HL-60 (cell line): ENCODE measurements around the gene SERTAD1.

Experiments used
- DNase-seq, 2 experiments: peaks; one replicate each; pipeline ENCODE4 v3.0.0-alpha.2; 2010 to 2020; ENCODE audit warnings: low read depth in 1 of 2, low spot score in 1 of 2
- H3K27ac ChIP-seq: fragments of 250-450 bp; sonication (Bioruptor Pico); replicated peaks from 2 replicates; pipeline ENCODE4 v1.5.1; 2020; ENCODE audit warnings: mild to moderate bottlenecking, moderate library complexity
- H3K27me3 ChIP-seq: fragments of 250-450 bp; sonication (Bioruptor Pico); 2 replicates; pipeline ENCODE4 v1.5.1; 2021; ENCODE audit warnings: mild to moderate bottlenecking, moderate library complexity; ENCODE audit not compliant: insufficient read depth, poor library complexity, severe bottlenecking
- H3K4me3 ChIP-seq: replicated peaks from 2 replicates; pipeline ENCODE4 v1.5.1; 2011; ENCODE audit warnings: mild to moderate bottlenecking, control low read depth, low read length; ENCODE audit not compliant: insufficient read depth
- GABPA ChIP-seq: IDR thresholded peaks from 2 replicates; pipeline ENCODE4 v1.6.1; 2012; ENCODE audit warnings: low read depth
- POLR2AphosphoS5 ChIP-seq: IDR thresholded peaks from 2 replicates; pipeline ENCODE4 v1.6.1; 2012; ENCODE audit warnings: low read depth
- SPI1 ChIP-seq: IDR thresholded peaks from 2 replicates; pipeline ENCODE4 v1.6.1; 2012; ENCODE audit warnings: low read depth, mild to moderate bottlenecking, borderline replicate concordance
- TF ChIP-seq, protein P1 (sequence below): IDR thresholded peaks from one replicate; pipeline ENCODE4 v1.5.1; 2011; ENCODE audit warnings: low read length, control low read depth, inconsistent platforms; ENCODE audit not compliant: insufficient read depth
- TF ChIP-seq, protein P2 (sequence below): IDR thresholded peaks from 2 replicates; pipeline ENCODE4 v1.6.1; 2012; ENCODE audit warnings: low read depth; ENCODE audit not compliant: insufficient replicate concordance

The SERTAD1 gene

DNA sequence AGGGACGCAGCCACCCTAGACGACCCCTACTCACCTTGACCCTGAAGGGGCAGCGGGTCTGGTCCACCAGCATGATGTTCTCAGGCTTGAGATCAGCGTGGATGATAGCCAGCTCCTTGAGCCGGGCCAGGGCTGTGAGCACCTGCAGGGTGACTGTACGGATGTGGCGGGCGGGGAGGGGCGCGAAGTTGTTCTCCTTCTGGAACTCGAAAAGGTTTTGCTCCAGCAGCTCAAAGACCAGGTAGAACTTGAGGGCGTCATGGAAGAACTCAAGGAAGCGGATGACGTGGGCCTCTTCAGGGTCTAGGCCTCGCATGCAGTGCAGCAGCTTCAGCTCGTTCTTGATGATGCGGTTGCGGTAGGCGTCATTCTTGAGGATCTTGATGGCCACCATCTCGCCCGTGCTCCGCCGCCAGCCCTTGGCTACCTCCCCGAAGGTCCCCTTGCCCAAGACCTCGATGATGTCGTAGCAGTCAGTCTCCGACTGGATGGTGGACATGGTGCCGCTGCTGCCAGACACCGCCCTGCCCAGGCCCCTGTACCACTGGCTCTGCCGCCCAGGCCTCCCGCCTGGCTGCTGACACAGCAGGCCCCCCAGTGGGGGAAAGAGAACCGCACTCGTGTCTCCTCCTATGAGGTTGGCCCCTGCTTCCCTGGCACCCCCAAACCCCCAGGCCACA lies 36.2 kb downstream of the SERTAD1 start:
- Histone ChIP-seq H3K4me3 (no peak overlapping the region), H3K27me3 (no peaks in the 10 kb centered on the region), H3K27ac (no peak overlapping the region)
- DNase-seq: no peak
- TF ChIP-seq POLR2AphosphoS5: no peak
- TF ChIP-seq GABPA: no peak
- TF ChIP-seq, protein P1, sequence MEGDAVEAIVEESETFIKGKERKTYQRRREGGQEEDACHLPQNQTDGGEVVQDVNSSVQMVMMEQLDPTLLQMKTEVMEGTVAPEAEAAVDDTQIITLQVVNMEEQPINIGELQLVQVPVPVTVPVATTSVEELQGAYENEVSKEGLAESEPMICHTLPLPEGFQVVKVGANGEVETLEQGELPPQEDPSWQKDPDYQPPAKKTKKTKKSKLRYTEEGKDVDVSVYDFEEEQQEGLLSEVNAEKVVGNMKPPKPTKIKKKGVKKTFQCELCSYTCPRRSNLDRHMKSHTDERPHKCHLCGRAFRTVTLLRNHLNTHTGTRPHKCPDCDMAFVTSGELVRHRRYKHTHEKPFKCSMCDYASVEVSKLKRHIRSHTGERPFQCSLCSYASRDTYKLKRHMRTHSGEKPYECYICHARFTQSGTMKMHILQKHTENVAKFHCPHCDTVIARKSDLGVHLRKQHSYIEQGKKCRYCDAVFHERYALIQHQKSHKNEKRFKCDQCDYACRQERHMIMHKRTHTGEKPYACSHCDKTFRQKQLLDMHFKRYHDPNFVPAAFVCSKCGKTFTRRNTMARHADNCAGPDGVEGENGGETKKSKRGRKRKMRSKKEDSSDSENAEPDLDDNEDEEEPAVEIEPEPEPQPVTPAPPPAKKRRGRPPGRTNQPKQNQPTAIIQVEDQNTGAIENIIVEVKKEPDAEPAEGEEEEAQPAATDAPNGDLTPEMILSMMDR: no peak
- TF ChIP-seq SPI1: no peak
- TF ChIP-seq, protein P2, sequence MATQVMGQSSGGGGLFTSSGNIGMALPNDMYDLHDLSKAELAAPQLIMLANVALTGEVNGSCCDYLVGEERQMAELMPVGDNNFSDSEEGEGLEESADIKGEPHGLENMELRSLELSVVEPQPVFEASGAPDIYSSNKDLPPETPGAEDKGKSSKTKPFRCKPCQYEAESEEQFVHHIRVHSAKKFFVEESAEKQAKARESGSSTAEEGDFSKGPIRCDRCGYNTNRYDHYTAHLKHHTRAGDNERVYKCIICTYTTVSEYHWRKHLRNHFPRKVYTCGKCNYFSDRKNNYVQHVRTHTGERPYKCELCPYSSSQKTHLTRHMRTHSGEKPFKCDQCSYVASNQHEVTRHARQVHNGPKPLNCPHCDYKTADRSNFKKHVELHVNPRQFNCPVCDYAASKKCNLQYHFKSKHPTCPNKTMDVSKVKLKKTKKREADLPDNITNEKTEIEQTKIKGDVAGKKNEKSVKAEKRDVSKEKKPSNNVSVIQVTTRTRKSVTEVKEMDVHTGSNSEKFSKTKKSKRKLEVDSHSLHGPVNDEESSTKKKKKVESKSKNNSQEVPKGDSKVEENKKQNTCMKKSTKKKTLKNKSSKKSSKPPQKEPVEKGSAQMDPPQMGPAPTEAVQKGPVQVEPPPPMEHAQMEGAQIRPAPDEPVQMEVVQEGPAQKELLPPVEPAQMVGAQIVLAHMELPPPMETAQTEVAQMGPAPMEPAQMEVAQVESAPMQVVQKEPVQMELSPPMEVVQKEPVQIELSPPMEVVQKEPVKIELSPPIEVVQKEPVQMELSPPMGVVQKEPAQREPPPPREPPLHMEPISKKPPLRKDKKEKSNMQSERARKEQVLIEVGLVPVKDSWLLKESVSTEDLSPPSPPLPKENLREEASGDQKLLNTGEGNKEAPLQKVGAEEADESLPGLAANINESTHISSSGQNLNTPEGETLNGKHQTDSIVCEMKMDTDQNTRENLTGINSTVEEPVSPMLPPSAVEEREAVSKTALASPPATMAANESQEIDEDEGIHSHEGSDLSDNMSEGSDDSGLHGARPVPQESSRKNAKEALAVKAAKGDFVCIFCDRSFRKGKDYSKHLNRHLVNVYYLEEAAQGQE: no peak

DNA sequence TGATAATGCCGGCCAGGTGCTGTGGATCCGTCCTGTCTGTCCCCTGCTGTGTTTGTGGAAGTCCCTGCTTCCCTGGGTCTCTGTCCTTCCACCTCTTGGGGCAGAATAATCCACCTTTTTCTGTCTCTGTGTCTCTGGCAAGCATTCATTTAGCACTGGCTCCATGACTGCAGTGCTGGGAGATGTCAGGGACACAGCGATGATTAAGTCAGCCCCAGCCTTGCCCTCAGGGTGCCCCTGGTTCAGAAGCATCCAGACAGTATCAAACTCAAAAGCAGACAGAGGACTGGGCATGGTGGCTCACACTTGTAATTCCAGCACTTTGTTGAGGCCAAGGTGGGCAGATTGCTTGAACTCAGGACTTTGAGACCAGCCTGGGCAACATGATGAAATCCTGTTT lies 37.3 kb downstream of the SERTAD1 start:
- H3K27me3 ChIP-seq: no peaks in the 10 kb centered on the region
- no peak for TF ChIP-seq POLR2AphosphoS5
- TF ChIP-seq SPI1: no peak
- TF ChIP-seq GABPA: no peak
- TF ChIP-seq, protein P2: no peak
- TF ChIP-seq, protein P1: no peak
- H3K4me3 ChIP-seq: no peak overlapping the region
- DNase-seq: no peak
- no peak overlapping the region for H3K27ac ChIP-seq

DNA sequence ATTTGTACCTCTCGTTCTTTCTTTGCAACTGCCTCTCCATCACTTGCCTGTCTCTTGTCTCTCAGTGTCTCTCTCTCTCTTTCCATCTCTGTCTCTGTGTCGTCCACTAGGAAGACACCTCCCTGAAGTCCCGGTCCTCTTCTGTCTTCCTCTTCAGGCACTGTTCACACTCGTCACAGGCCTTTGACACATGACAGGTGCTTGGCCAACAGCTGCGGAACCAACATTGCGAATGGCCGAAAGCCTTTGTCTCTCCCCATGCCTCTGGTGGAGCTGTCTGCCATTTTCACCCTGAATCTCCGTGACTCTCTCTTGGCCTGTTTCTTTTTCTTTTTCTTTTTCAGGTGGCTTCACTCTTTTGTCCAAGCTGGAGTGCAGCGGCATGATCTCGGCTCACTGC lies 38.6 kb downstream of the SERTAD1 start:
- Histone ChIP-seq H3K27ac (no peak overlapping the region), H3K4me3 (no peak overlapping the region), H3K27me3 (no peaks in the 10 kb centered on the region)
- DNase-seq: no peak
- TF ChIP-seq, protein P1: no peak
- no peak for TF ChIP-seq GABPA
- TF ChIP-seq, protein P2: no peak
- no peak for TF ChIP-seq POLR2AphosphoS5
- TF ChIP-seq SPI1: no peak
